Astrocyte of the spinal cord (primary cell): ENCODE measurements around the gene SLC8A1.

Experiments used
- DNase-seq: peaks from one replicate; pipeline ENCODE4 v3.0.0; 2011; ENCODE audit warnings: low read depth, low spot score
- H3K4me3 ChIP-seq: 2 replicates; pipeline ENCODE4 v1.5.1; 2011; ENCODE audit warnings: low read depth, mild to moderate bottlenecking, low read length, moderate library complexity
- in situ Hi-C: cut with HindIII; loops from 2 replicates; pipeline ENCODE4 v1.10.0; 2017; ENCODE audit warnings: low sequenced_read_pairs
- TF ChIP-seq, protein P1 (sequence below): IDR thresholded peaks from 2 replicates; pipeline ENCODE4 v1.5.1; 2012; ENCODE audit warnings: low read depth, mild to moderate bottlenecking, low read length, inconsistent platforms

SLC8A1 gene

DNA sequence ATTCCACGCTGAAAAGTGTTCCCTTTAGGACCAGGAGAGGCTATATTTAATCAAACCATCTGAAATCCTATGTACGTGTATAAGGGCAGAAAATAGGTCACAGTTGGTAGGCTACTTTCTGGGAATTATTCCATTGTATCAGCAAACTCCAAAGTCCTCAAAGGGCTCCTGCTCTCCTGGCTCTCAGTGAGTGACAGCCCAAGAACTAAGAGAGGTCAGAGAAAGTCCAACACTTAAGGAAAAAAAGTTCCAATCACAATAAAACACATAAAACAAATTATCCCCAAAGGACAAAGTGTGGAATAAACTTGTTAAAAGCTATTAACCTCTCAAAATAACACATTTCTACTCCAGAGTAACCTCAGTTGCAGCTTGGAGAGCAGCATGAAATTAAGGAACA, 183.3 kb downstream of the SLC8A1 start:
- H3K4me3 ChIP-seq = no peak overlapping the region
- TF ChIP-seq, protein P1, sequence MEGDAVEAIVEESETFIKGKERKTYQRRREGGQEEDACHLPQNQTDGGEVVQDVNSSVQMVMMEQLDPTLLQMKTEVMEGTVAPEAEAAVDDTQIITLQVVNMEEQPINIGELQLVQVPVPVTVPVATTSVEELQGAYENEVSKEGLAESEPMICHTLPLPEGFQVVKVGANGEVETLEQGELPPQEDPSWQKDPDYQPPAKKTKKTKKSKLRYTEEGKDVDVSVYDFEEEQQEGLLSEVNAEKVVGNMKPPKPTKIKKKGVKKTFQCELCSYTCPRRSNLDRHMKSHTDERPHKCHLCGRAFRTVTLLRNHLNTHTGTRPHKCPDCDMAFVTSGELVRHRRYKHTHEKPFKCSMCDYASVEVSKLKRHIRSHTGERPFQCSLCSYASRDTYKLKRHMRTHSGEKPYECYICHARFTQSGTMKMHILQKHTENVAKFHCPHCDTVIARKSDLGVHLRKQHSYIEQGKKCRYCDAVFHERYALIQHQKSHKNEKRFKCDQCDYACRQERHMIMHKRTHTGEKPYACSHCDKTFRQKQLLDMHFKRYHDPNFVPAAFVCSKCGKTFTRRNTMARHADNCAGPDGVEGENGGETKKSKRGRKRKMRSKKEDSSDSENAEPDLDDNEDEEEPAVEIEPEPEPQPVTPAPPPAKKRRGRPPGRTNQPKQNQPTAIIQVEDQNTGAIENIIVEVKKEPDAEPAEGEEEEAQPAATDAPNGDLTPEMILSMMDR = no peak
- in situ Hi-C loops = no loop called here
- no peak for DNase-seq

DNA sequence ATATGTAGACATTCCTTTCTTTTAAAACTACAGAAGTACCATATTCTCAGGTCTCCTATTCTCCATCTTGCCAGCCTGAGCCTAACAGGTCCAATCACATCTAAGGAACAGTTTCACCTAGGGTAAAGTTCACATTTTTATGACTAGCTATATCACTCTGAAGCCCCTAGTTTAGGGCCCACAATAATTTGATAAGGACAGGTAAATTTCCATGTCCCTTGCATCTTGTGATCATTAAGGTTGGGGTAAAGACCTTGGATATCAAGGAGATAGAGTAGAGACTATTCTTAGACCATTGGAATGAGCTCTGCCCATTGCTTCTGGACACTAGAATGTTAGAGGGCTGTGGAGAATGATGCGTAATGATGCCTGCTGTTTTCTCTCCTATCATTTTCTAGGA, 185.7 kb downstream of the SLC8A1 start:
- TF ChIP-seq, protein P1 = no peak
- no peak overlapping the region for H3K4me3 ChIP-seq
- in situ Hi-C loops = no loop called here
- no peak for DNase-seq

DNA sequence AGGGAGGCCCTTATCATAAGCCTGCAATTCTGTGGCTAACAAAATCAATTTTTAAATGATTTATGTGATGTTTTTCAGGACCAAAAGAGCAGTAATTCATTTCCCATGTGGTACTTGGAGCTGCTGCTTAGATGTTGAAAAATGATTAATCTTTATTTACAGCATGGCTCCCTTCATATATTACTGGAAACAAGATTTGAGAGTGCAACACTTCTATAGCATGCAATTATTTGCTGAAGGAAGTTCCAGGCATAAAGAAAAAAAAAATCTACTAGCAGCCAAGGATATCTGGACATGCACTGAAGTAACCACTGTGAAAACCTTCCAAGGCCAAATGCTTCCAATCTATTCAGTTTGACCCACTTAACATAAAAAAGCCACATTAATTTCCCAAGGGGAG, 186.3 kb downstream of the SLC8A1 start:
- DNase-seq = no peak
- in situ Hi-C loops = no loop called here
- no peak overlapping the region for H3K4me3 ChIP-seq
- TF ChIP-seq, protein P1 = no peak

DNA sequence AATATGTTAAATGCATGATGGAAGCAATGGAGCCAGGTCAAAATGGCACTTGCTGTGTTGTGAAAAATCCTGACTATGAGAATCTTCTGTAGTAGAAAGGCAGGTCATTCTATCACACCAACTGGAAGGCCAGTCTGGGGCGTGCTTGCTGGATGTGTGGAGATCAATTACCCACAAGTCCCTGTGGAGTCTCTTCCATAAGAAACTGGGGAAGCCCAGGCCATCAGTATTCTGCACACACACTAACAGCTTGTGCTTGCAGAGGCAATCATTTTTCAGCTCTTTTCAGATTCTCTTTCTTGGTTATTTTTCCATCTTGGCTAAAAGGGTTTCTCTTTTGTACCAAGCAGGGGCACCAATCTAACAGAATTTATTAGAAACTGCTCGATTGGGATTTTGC, 190.8 kb downstream of the SLC8A1 start:
- in situ Hi-C loops = no loop called here
- TF ChIP-seq, protein P1 = no peak
- H3K4me3 ChIP-seq = no peak overlapping the region
- DNase-seq = no peak

DNA sequence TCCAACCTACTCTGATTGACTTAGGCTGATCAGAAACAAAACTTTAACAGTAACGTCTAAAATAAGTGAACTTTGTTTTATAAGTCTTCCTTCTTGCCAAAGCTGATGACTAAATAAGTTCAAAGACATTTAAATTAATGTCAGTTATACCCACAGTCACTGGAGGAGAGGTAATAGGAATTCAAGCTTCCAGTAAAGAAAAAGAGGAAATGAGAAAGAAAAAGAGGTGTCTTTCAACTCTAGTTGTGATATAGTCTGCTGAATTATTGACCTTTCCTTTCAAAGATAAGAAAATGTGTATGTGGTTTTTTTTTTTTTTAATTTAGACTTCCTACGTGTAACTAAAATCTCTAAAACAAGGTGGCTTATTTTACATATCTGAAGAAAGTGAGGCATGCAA, 191.5 kb downstream of the SLC8A1 start:
- TF ChIP-seq, protein P1 = no peak
- no peak for DNase-seq
- in situ Hi-C loops = no loop called here
- no peak overlapping the region for H3K4me3 ChIP-seq

- no peak for DNase-seq
- in situ Hi-C loops = no loop called here
- no peak overlapping the region for H3K4me3 ChIP-seq
- TF ChIP-seq, protein P1 = no peak
These were observed 192.0 kb downstream of the SLC8A1 start for GRCh38 chr2:40259900-40260299.

- no peak for DNase-seq
- H3K4me3 ChIP-seq = no peak overlapping the region
- TF ChIP-seq, protein P1 = no peak
- in situ Hi-C loops = no loop called here
These were observed 193.8 kb downstream of the SLC8A1 start for GRCh38 chr2:40258135-40258457.
